Stromal cell of bone marrow (primary cell): ENCODE measurements around the gene WDR18.

Experiments
- DNase-seq: peaks from one replicate; pipeline ENCODE4 v3.0.0-alpha.2; 2012; ENCODE audit warnings: low read depth

Gene WDR18

GRCh38 chr19:991932-992669 lies 8.0 kb downstream of the WDR18 start:
- DNase-seq, result no peak

GRCh38 chr19:992670-993055 lies 8.5 kb downstream of the WDR18 start:
- no peak for DNase-seq

GRCh38 chr19:993361-993830 lies 9.3 kb downstream of the WDR18 start:
- DNase-seq, result no peak

- no peak for DNase-seq
Observed at GRCh38 chr19:993831-994393, 9.8 kb downstream of the WDR18 start.

GRCh38 chr19:994516-994915 lies 10.4 kb downstream of the WDR18 start:
- DNase-seq, result no peak

GRCh38 chr19:995051-995827 lies 11.1 kb downstream of the WDR18 start:
- DNase-seq, result no peak

GRCh38 chr19:996051-996838 lies 12.1 kb downstream of the WDR18 start:
- no peak for DNase-seq

GRCh38 chr19:998064-998463 lies 13.9 kb downstream of the WDR18 start:
- no peak for DNase-seq

- DNase-seq, result no peak
Observed at GRCh38 chr19:999379-999719, 15.2 kb downstream of the WDR18 start.

GRCh38 chr19:1000095-1000494 lies 15.9 kb downstream of the WDR18 start, which contains the start of gene GRIN3B:
Gene GRIN3B, plus strand, starts transcription at chr19:1000419. Its CDS starts 19 bp downstream, at chr19:1000438.
- no peak for DNase-seq

- DNase-seq, result no peak
Observed at GRCh38 chr19:1000591-1001537, 16.7 kb downstream of the WDR18 start.

GRCh38 chr19:1001538-1002166 lies 17.5 kb downstream of the WDR18 start:
- no peak for DNase-seq

GRCh38 chr19:1002600-1002999 lies 18.5 kb downstream of the WDR18 start:
- no peak for DNase-seq

- DNase-seq, result no peak
Observed at GRCh38 chr19:1003283-1003682, 19.1 kb downstream of the WDR18 start.

- no peak for DNase-seq
Observed at GRCh38 chr19:1004204-1004802, 20.2 kb downstream of the WDR18 start.

GRCh38 chr19:1004803-1005664 lies 20.9 kb downstream of the WDR18 start:
- DNase-seq, result no peak

GRCh38 chr19:1006711-1007398 lies 22.7 kb downstream of the WDR18 start:
- DNase-seq, result no peak

GRCh38 chr19:1007399-1008251 lies 23.5 kb downstream of the WDR18 start:
- no peak for DNase-seq
